GM12878 (cell line): Measurements from ENCODE around the gene ELL2.

Source experiments
- CBX3 ChIP-seq: fragments of 200-600 bp; sonication (generic); IDR thresholded peaks from 2 replicates; pipeline ENCODE4 v1.6.1; 2016; ENCODE audit warnings: low read depth, borderline replicate concordance
- EP300 ChIP-seq, 2 experiments: fragments of 150-350 bp in 1 of 2; IDR thresholded peaks; 2 replicates each; pipeline ENCODE4 v1.6.1; 2011 to 2012; ENCODE audit warnings: low read depth in 2 of 2, low read length in 2 of 2, borderline replicate concordance in 1 of 2, improper control_type of control experiment in 1 of 2, inconsistent platforms in 1 of 2; ENCODE audit not compliant: control insufficient read depth in 1 of 2
- PAX8 ChIP-seq: fragments of 450-650 bp; IDR thresholded peaks from 2 replicates; pipeline ENCODE4 v1.6.1; 2017; ENCODE audit warnings: mild to moderate bottlenecking, moderate library complexity

DNA sequence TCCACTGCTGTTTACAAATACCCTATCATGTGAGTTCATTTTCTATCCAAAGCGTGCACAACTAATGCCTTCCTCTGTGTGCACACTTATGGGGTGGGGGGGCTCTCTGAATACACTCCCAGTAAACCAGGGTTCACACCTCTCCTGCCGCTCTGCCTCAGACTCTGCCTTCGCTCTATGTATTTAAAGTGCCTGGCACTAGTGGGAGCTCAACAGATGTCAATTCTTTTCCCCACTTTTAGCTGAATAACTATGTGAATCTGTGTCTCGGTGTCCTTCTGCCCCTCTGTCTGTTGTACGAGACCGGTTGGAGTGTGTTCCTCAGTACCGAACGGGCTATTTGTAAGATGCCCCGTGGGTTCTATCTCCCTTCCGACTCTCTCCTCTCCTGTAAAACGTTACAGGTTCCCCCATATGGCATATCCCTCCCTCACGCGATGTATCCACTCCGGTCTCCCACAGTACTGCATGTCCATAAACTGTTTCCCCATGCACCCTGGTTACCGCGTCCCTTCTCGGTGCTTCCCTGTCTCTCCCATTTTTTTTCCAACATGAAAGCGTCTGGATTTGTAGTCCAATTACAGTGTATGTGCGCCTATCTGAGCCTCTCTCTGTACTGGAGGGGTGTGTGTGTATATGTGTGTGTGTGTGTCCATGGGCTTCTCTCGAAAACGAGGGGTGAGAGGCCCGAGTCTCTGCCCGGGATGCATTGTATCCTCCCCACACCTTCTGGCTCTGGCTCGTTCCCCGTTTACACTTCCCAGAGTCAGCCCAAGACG is 1.6 kb downstream of the ELL2 start:
- TF ChIP-seq EP300 (IDR thresholded peaks at IDR 0.05; ENCODE audit: borderline replicate concordance in 1 of 2, control insufficient read depth in 1 of 2, low read depth in 2 of 2, low read length in 2 of 2) = no peak
- TF ChIP-seq CBX3 = no peak
- TF ChIP-seq PAX8 = no peak
